ENCODE results near the gene PALM2AKAP2. TPM values are rescaled to one million over a fixed set of nuclear protein-coding genes. Genes with fewer than 3 reads are reported as not detected.
A peak's percentile ranks its signal among the peaks of the same experiment; 100 is the strongest.
"Not testable (repeated sequence)": the region's sequence is repeated elsewhere in the genome, so short reads cannot be mapped to it uniquely, and the experiment has no call there.

Gene PALM2AKAP2
- polyA plus RNA-seq, 4 donors = 0.81 to 2.0 TPM; not detected in 2

DNA sequence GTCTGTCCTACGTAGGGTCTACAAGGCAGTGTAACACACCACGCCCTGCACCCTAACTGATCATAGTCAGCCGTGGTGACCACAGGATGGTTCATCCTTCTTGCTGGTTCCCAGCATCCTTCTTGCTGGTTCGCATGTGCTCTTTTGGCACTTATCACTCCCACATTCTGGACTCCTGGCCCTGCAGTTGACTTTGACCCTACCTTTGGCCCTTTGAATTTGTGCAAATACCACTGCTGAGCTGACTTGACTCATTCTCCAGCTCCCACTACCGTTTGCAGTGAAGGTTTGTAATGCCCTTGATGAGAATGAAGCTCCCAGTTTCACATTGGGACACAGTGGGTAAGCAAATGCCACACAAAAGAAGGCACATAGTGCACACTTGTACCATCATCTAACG, 33.8 kb downstream of the PALM2AKAP2 start:
- Histone ChIP-seq H3K4me1 (ENCODE audit: control insufficient read depth in 3 of 3, insufficient read depth in 2 of 3, low read depth in 1 of 3, low read length in 2 of 3) (peaks cover 0 to 3% (median 2%) of the 10 kb centered on the region in 3 donors), H3K27ac (ENCODE audit: low read depth in 1 of 3, low read length in 2 of 3) (no peak overlapping the region)

DNA sequence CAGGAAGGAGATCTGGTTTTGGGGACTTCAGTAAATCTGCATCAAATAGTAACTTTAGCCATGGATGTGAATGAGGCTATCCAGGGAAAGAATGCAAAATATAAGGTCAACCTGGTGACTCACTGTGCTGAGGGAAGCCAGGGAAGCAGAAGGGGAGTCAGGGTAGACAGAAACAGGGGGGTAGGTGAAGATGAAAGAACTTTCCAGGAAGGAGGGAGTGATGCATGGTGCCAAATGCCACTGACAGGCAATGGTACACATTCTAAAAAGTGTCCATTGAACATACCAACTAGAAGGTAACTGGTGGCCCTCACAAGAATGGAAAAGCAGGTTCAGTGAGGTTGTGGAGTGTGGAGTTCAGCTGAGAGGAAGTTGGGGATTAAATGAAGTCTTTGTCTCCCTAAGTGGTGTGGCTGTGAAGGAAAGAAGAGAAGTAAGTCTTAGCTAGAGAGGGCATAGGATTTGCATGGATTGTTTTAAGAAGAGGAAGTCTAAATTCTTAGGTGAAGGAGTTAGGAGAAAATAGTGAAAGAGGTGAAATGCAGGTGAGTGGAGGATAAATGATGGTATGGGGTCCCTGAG, 35.5 kb downstream of the PALM2AKAP2 start:
- Histone ChIP-seq H3K9me3 (ENCODE audit: control insufficient read depth in 2 of 2, insufficient read depth in 1 of 2, low read depth in 1 of 2, low read length in 1 of 2) (no peaks in the 10 kb centered on the region), H3K27me3 (ENCODE audit: control insufficient read depth in 3 of 3, insufficient read depth in 3 of 3, low read length in 3 of 3) (peaks cover 0 to 3% (median 2%) of the 10 kb centered on the region in 3 donors), H3K27ac (ENCODE audit: low read depth in 1 of 3, low read length in 2 of 3) (no peak overlapping the region), H3K36me3 (ENCODE audit: control insufficient read depth in 3 of 3, insufficient read depth in 2 of 3, low read depth in 1 of 3, low read length in 3 of 3) (no peaks in the 10 kb centered on the region), H3K4me3 (ENCODE audit: low read depth in 1 of 3, low read length in 3 of 3) (no peak overlapping the region), H3K4me1 (ENCODE audit: control insufficient read depth in 3 of 3, insufficient read depth in 2 of 3, low read depth in 1 of 3, low read length in 2 of 3) (peaks cover 0 to 3% (median 2%) of the 10 kb centered on the region in 3 donors)
- no peak for DNase-seq
- no peak for FAIRE-seq

More for the DNA sequence above, 33.8 kb downstream of the PALM2AKAP2 start:
- H3K9me3 ChIP-seq (ENCODE audit: control insufficient read depth in 2 of 2, insufficient read depth in 1 of 2, low read depth in 1 of 2, low read length in 1 of 2) = no peaks in the 10 kb centered on the region
- no peak overlapping the region for H3K4me3 ChIP-seq (ENCODE audit: low read depth in 1 of 3, low read length in 3 of 3)
- 71 to 75% (median 73%) methylated on average over 6 of the region's 6 CpGs for WGBS, 3 donors
- FAIRE-seq (no peak), DNase-seq (peak in 1 of 2 donors; percentile 12)
- H3K27me3 ChIP-seq (ENCODE audit: control insufficient read depth in 3 of 3, insufficient read depth in 3 of 3, low read length in 3 of 3) = peaks cover 0 to 3% (median 2%) of the 10 kb centered on the region in 3 donors
- H3K36me3 ChIP-seq (ENCODE audit: control insufficient read depth in 3 of 3, insufficient read depth in 2 of 3, low read depth in 1 of 3, low read length in 3 of 3) = no peaks in the 10 kb centered on the region

DNA sequence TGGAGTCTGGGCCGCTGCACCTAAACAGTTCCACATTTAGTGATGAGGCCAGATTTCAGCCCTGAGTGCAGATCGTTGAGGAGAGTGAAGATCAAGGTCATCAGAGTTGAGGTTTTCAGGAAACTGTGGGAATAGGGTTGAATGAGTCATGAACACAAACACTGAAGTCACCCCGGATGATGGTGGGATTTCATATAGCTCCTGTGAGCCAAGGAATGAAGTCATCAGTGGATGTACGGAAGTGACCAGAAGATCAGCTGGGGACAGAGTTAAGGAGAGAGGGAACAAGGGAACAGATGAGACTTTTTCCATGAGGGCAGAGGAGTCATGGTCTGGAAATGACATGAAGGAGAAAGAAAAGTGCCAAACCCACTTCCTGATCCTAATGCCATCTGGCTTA, 36.5 kb downstream of the PALM2AKAP2 start:
- H3K27ac ChIP-seq (ENCODE audit: low read depth in 1 of 3, low read length in 2 of 3) = peak overlapping the region in 1 of 3 donors; percentile 59
- H3K4me1 ChIP-seq (ENCODE audit: control insufficient read depth in 3 of 3, insufficient read depth in 2 of 3, low read depth in 1 of 3, low read length in 2 of 3) = peaks cover 0 to 3% (median 2%) of the 10 kb centered on the region in 3 donors
- DNase-seq (peak; percentile 3 to 30), FAIRE-seq (no peak)
- WGBS, 3 donors = 37 to 48% (median 46%) methylated on average over 4 of the region's 4 CpGs
- H3K4me3 ChIP-seq (ENCODE audit: low read depth in 1 of 3, low read length in 3 of 3) = no peak overlapping the region
- no peaks in the 10 kb centered on the region for H3K36me3 ChIP-seq (ENCODE audit: control insufficient read depth in 3 of 3, insufficient read depth in 2 of 3, low read depth in 1 of 3, low read length in 3 of 3)
- H3K27me3 ChIP-seq (ENCODE audit: control insufficient read depth in 3 of 3, insufficient read depth in 3 of 3, low read length in 3 of 3) = peaks cover 0 to 3% (median 2%) of the 10 kb centered on the region in 3 donors
- no peaks in the 10 kb centered on the region for H3K9me3 ChIP-seq (ENCODE audit: control insufficient read depth in 2 of 2, insufficient read depth in 1 of 2, low read depth in 1 of 2, low read length in 1 of 2)

DNA sequence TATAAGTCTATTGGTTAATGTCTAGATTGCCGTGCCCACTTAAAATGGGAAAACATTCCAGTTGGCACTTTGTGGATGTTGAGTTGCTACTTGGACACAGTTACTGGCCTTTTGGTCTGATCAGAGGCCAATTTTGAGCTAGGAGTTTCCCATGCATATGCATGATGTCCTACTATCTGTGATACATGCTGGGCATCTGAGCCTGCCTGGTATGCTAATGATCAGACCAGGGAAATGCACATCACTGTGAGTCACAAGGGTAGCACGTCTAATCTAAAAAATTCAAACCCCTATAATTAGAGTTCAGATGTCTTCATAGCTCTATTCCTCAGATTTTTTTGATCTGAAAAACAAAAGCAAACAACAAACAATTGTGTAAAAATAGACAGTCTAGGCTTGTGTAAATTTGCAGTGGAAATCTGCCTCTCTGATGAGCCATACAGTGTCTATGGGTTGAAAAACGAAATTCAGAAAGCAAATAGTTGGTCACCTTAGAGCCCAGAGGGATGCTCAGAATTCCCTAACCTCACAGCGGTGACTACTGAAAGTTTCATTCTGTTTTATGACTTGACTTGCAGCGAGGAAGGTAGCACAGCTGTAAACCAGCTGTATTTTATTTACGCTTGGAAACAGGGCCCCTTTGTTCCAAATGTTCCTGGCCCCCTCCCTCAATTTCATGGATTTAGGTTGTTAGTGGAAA, 37.3 kb downstream of the PALM2AKAP2 start:
- WGBS, 3 donors = 52 to 64% (median 55%) methylated on average over 6 of the region's 6 CpGs
- no peak for FAIRE-seq
- H3K27ac ChIP-seq (ENCODE audit: low read depth in 1 of 3, low read length in 2 of 3) = peak overlapping the region in 1 of 3 donors; percentile 81

DNA sequence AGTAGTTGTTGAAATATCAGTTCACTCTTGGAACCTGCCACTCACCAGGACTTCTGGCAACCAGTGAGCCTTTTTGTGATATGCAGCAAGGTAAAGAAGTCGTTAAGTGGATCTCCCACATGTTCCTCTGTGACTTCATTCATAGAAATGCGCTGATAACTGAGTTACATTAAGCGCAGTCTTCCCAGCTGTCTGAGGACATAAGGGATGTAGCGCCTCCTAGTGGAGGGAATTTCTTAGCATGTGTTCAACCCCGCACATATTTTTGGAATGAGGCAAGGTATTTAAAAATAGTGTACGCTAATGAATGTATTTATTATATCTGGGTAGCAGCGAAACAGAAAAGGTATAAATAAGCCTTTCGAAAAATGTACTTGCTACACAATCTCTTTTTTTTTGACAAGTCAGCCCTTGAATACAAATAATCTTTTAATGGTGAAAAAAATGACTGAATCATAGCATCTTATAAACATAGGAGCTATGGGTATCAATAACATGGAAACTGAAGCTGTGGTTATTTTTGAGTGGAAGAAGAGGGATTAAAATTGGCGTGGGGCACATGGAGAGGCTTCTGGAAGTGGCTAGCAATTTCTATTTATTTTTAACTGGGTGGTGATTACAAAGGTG, 38.0 kb downstream of the PALM2AKAP2 start:
- no peaks in the 10 kb centered on the region for H3K9me3 ChIP-seq (ENCODE audit: control insufficient read depth in 2 of 2, insufficient read depth in 1 of 2, low read depth in 1 of 2, low read length in 1 of 2)
- no peaks in the 10 kb centered on the region for H3K36me3 ChIP-seq (ENCODE audit: control insufficient read depth in 3 of 3, insufficient read depth in 2 of 3, low read depth in 1 of 3, low read length in 3 of 3)
- H3K27ac ChIP-seq (ENCODE audit: low read depth in 1 of 3, low read length in 2 of 3) = peak overlapping the region in 1 of 3 donors; percentile 19
- WGBS, 3 donors = 1 to 3% (median 3%) methylated on average over 9 of the region's 9 CpGs
- peaks cover 0 to 3% (median 2%) of the 10 kb centered on the region in 3 donors for H3K27me3 ChIP-seq (ENCODE audit: control insufficient read depth in 3 of 3, insufficient read depth in 3 of 3, low read length in 3 of 3)
- no peak overlapping the region for H3K4me3 ChIP-seq (ENCODE audit: low read depth in 1 of 3, low read length in 3 of 3)
- H3K4me1 ChIP-seq (ENCODE audit: control insufficient read depth in 3 of 3, insufficient read depth in 2 of 3, low read depth in 1 of 3, low read length in 2 of 3) = peaks cover 0 to 3% (median 2%) of the 10 kb centered on the region in 3 donors
- FAIRE-seq = no peak
- DNase-seq = peak; percentile 76 to 90

More for the DNA sequence above, 37.3 kb downstream of the PALM2AKAP2 start:
- Histone ChIP-seq H3K36me3 (ENCODE audit: control insufficient read depth in 3 of 3, insufficient read depth in 2 of 3, low read depth in 1 of 3, low read length in 3 of 3) (no peaks in the 10 kb centered on the region), H3K4me1 (ENCODE audit: control insufficient read depth in 3 of 3, insufficient read depth in 2 of 3, low read depth in 1 of 3, low read length in 2 of 3) (peaks cover 0 to 3% (median 2%) of the 10 kb centered on the region in 3 donors), H3K9me3 (ENCODE audit: control insufficient read depth in 2 of 2, insufficient read depth in 1 of 2, low read depth in 1 of 2, low read length in 1 of 2) (no peaks in the 10 kb centered on the region), H3K4me3 (ENCODE audit: low read depth in 1 of 3, low read length in 3 of 3) (no peak overlapping the region), H3K27me3 (ENCODE audit: control insufficient read depth in 3 of 3, insufficient read depth in 3 of 3, low read length in 3 of 3) (peaks cover 0 to 3% (median 2%) of the 10 kb centered on the region in 3 donors)
- DNase-seq = no peak

DNA sequence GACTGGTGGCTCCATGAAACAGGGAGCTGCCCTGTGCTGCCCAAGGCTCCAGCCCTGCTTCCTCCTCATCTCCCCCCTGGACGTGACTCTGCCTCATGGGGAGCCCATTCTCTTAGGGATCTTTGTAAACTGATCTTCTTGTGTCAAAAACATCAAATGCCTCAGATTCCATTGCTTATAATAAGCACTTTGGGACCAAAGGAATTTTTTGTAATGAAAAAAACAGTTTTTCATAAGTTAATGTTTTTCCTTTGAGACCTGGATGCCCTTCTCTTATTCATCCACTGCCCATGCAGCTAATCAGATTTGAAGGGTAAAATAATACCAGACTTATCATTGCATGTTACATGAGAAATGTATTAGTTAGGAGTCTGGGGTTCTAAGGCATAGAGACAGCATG, 41.7 kb downstream of the PALM2AKAP2 start:
- Histone ChIP-seq H3K36me3 (ENCODE audit: control insufficient read depth in 3 of 3, insufficient read depth in 2 of 3, low read depth in 1 of 3, low read length in 3 of 3) (no peaks in the 10 kb centered on the region), H3K9me3 (ENCODE audit: control insufficient read depth in 2 of 2, insufficient read depth in 1 of 2, low read depth in 1 of 2, low read length in 1 of 2) (no peaks in the 10 kb centered on the region), H3K4me1 (ENCODE audit: control insufficient read depth in 3 of 3, insufficient read depth in 2 of 3, low read depth in 1 of 3, low read length in 2 of 3) (peaks cover 0 to 3% (median 2%) of the 10 kb centered on the region in 3 donors), H3K27ac (ENCODE audit: low read depth in 1 of 3, low read length in 2 of 3) (no peak overlapping the region), H3K27me3 (ENCODE audit: control insufficient read depth in 3 of 3, insufficient read depth in 3 of 3, low read length in 3 of 3) (peaks cover 0 to 3% (median 2%) of the 10 kb centered on the region in 3 donors), H3K4me3 (ENCODE audit: low read depth in 1 of 3, low read length in 3 of 3) (no peak overlapping the region)
- 46 to 67% (median 61%) methylated on average over 1 of the region's 1 CpG for WGBS, 3 donors
- DNase-seq (no peak), FAIRE-seq (no peak)

DNA sequence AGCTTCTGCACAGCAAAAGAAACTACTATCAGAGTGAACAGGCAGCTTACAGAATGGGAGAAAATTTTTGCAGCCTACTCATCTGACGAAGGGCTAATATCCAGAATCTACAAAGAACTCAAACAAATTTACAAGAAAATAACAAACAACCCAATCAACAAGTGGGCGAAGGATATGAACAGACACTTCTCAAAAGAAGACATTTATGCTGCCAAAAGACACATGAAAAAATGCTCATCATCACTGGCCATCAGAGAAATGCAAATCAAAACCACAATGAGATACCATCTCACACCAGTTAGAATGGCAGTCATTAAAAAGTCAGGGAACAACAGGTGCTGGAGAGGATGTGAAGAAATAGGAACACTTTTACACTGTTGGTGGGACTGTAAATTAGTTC, 45.4 kb downstream of the PALM2AKAP2 start:
- not testable (repeated sequence) for H3K4me3 ChIP-seq (ENCODE audit: low read depth in 1 of 3, low read length in 3 of 3); H3K27ac ChIP-seq (ENCODE audit: low read depth in 1 of 3, low read length in 2 of 3); DNase-seq; H3K27me3 ChIP-seq (ENCODE audit: control insufficient read depth in 3 of 3, insufficient read depth in 3 of 3, low read length in 3 of 3); FAIRE-seq; H3K9me3 ChIP-seq (ENCODE audit: control insufficient read depth in 2 of 2, insufficient read depth in 1 of 2, low read depth in 1 of 2, low read length in 1 of 2); H3K4me1 ChIP-seq (ENCODE audit: control insufficient read depth in 3 of 3, insufficient read depth in 2 of 3, low read depth in 1 of 3, low read length in 2 of 3); H3K36me3 ChIP-seq (ENCODE audit: control insufficient read depth in 3 of 3, insufficient read depth in 2 of 3, low read depth in 1 of 3, low read length in 3 of 3)
- 84 to 93% (median 84%) methylated on average over 2 of the region's 2 CpGs for WGBS, 3 donors

DNA sequence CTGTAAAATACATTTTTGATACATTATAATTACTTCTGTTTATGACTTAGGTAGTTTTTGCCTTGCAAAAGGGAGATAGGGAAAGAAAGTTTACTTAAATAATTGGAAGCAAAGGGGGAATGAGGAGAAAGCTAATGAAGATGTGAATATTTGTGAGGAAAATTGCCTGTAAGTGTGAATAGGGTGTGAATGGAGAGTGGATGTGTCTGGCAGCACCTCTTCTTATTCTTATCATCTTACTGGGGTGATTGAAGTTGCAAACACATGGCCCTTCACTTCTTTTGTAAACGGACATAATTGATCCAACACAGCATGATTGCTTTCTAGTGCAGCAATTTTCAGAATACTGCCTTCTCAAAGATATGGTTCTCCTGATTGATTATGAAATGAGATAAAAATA, 46.6 kb downstream of the PALM2AKAP2 start:
- H3K27me3 ChIP-seq (ENCODE audit: control insufficient read depth in 3 of 3, insufficient read depth in 3 of 3, low read length in 3 of 3) = peaks cover 0 to 2% (median 0%) of the 10 kb centered on the region in 3 donors
- FAIRE-seq = no peak
- DNase-seq = no peak
- H3K36me3 ChIP-seq (ENCODE audit: control insufficient read depth in 3 of 3, insufficient read depth in 2 of 3, low read depth in 1 of 3, low read length in 3 of 3) = no peaks in the 10 kb centered on the region
- no peaks in the 10 kb centered on the region for H3K9me3 ChIP-seq (ENCODE audit: control insufficient read depth in 2 of 2, insufficient read depth in 1 of 2, low read depth in 1 of 2, low read length in 1 of 2)
- H3K27ac ChIP-seq (ENCODE audit: low read depth in 1 of 3, low read length in 2 of 3) = no peak overlapping the region
- no peaks in the 10 kb centered on the region for H3K4me1 ChIP-seq (ENCODE audit: control insufficient read depth in 3 of 3, insufficient read depth in 2 of 3, low read depth in 1 of 3, low read length in 2 of 3)
- no peak overlapping the region for H3K4me3 ChIP-seq (ENCODE audit: low read depth in 1 of 3, low read length in 3 of 3)
- 17 to 40% (median 34%) methylated on average over 1 of the region's 1 CpG for WGBS, 3 donors
